Ovary (tissue), 9 donors: Measurements from ENCODE around the gene THSD4. TPM values are rescaled to one million over a fixed set of nuclear protein-coding genes. Genes with fewer than 3 reads are reported as not detected.

Experiments
- DNase-seq, 5 donors: peaks; one replicate each; pipeline ENCODE4 v3.0.0-alpha.2; 2019 to 2020
- H3K27ac ChIP-seq, 2 donors: fragments of 200-600 bp; one replicate each; pipeline versions ENCODE4 v1.5.1 to v1.8.0; 2019 to 2022
- H3K27me3 ChIP-seq: fragments of 200-600 bp; one replicate; pipeline ENCODE4 v1.8.0; 2022
- H3K36me3 ChIP-seq: fragments of 200-600 bp; sonication (generic); one replicate; pipeline ENCODE4 v1.5.1; 2019
- H3K4me1 ChIP-seq: one replicate; pipeline ENCODE4 v1.8.1; 2013; ENCODE audit warnings: mild to moderate bottlenecking, moderate library complexity; ENCODE audit not compliant: insufficient read depth
- H3K4me3 ChIP-seq: fragments of 200-600 bp; sonication (generic); one replicate; pipeline ENCODE4 v1.5.1; 2017
- H3K9me3 ChIP-seq, 2 donors: fragments of 200-600 bp in 1 of 2; sonication (generic) in 1 of 2; one replicate each; pipeline versions ENCODE4 v1.5.1 to v1.8.1; 2013 to 2019; ENCODE audit warnings: mild to moderate bottlenecking in 1 of 2, moderate library complexity in 1 of 2
- EP300 ChIP-seq: sonication (generic); formaldehyde crosslinking; IDR thresholded peaks from one replicate; pipeline ENCODE4 v1.6.1; 2017; ENCODE audit warnings: antibody characterized with exemption
- POLR2A ChIP-seq: fragments of 450-650 bp; IDR thresholded peaks from one replicate; pipeline ENCODE4 v1.6.1; 2017; ENCODE audit warnings: antibody characterized with exemption, mild to moderate bottlenecking, moderate library complexity
- WGBS, 3 donors: extraction: QIAGEN DNeasy Blood & Tissue Kit in 1 of 3; methylation state at CpG; one replicate each; pipeline versions ENCODE4 v1.1.5 to v1.1.7; 2013 to 2017; 5-methylcytosine and 5-hydroxymethylcytosine counted together
- intact Hi-C, 4 donors: fragments of 100-400 bp; cut with DNase I; formaldehyde crosslinking; loops; one replicate each; pipeline versions ENCODE4 v1.11.0 to v1.15.1; 2022 to 2023
- polyA plus RNA-seq, 2 donors: library from polyadenylated mRNA; stranded (reverse); fragments of 200-250 nt in 1 of 2; fragments of 350-450 nt in 1 of 2; fragmentation: Illumina TruSeq in 1 of 2; extraction: RNeasy Lipid Tissue Mini Kit (QIAGEN cat#74804) in 1 of 2; gene quantifications; one replicate each; pipeline ENCODE4 v1.2.3, GENCODE V29; 2013 to 2014
- total RNA-seq, 7 donors: library from RNA; depleted of rRNA in 2 of 7; stranded (reverse); fragments of >200 nt in 2 of 7; fragmentation: NEBNext Ultra II Directional in 3 of 7; extraction: Animal tissue kit (Norgen Biotek cat#: 25700) in 3 of 7; gene quantifications; one replicate each; pipeline versions ENCODE4 v1.1.0 to v1.2.4, GENCODE V29; 2016 to 2023
- TF ChIP-seq, protein P1 (sequence below), 3 donors: fragments of 450-650 bp in 2 of 3; fragments of 200-600 bp in 1 of 3; IDR thresholded peaks; one replicate each; pipeline versions ENCODE4 v1.5.1 to v1.8.0; 2016 to 2022; ENCODE audit warnings: antibody characterized with exemption in 3 of 3, mild to moderate bottlenecking in 1 of 3
- donor health status: DM: no; HTN: no; CAD: no; lungs with moderate emphysema.
- donor health status: DM: no; HTN: no; CAD: no.
- donor health status: Bipolar disorder and iron deficiency.
- donor health status: DM: yes; HTN: yes; CAD: no.
- donor health status: DM: no; HTN: no; CAD: no.
- donor health status: DM: yes; HTN: yes; CAD: no.

THSD4 gene
- total and polyA plus RNA-seq, 9 donors, result 3.2 to 53.4 (median 13.5) TPM

DNA sequence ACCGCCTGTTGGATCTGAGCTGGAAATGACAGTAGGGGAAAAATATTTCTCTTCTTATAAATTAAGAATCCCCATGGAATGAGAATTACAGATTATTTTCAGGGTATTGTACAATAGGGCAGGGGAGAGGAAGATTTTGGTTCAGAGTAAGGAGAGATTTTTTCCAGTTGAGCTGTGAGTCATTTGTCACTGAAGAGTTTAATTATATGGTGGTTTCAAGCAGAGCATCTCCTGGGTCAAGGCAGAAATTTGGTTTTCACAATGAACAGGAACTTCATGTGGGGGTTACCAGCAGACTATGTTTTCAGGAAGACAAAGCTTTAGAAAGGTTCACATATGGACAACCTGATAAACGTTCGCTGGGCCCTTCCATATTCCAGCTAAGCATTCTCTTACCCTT, 512.3 kb downstream of the THSD4 start:
- H3K27ac ChIP-seq, result no peak overlapping the region
- WGBS, 3 donors, result 84 to 91% (median 87%) methylated on average over 3 of the region's 3 CpGs

DNA sequence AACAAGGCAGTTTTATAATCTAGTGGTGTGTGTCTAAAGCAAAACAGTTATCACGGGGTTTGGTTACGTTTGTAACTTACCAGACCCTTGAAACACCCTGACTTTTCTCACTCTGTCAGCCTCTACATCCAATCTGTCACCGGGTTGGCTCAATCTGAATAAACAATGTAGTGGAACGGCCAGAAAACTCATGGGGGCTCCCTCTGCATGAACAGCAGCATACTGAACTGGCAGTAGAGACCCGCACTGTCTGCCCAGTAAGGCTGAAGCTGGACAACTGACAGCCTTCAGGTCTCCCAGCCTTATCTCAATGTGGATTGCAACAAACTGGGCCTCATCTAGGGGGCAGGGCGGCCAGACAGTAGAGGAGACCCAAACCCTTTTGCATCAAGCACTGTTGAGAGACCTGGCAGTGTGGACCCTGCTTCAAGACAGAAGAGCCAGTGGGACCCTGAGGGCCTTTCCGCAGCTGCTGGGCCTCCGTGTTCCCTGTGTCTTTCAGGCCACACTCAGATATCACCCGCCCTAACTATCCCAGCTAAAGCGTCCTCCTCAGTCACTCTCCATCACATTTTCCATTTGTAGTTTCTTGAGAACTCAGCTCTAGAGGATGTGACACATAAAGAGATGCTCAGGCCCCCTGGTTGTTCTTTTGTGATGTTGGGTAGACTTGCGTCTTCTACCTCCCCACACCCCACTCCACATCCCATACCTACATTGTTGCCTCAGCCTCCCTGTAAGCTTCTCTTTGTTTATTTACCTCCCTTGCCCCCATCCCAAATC, 513.9 kb downstream of the THSD4 start:
- 85 to 90% (median 90%) methylated on average over 10 to 11 of the region's 11 CpGs for WGBS, 3 donors
- no peak overlapping the region for H3K27ac ChIP-seq
- intact Hi-C loops, result no loop called here
- H3K4me3 ChIP-seq, result no peak overlapping the region
- DNase-seq, result no peak
- no peak for TF ChIP-seq POLR2A
- TF ChIP-seq EP300, result no peak
- TF ChIP-seq, protein P1, sequence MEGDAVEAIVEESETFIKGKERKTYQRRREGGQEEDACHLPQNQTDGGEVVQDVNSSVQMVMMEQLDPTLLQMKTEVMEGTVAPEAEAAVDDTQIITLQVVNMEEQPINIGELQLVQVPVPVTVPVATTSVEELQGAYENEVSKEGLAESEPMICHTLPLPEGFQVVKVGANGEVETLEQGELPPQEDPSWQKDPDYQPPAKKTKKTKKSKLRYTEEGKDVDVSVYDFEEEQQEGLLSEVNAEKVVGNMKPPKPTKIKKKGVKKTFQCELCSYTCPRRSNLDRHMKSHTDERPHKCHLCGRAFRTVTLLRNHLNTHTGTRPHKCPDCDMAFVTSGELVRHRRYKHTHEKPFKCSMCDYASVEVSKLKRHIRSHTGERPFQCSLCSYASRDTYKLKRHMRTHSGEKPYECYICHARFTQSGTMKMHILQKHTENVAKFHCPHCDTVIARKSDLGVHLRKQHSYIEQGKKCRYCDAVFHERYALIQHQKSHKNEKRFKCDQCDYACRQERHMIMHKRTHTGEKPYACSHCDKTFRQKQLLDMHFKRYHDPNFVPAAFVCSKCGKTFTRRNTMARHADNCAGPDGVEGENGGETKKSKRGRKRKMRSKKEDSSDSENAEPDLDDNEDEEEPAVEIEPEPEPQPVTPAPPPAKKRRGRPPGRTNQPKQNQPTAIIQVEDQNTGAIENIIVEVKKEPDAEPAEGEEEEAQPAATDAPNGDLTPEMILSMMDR (IDR thresholded peaks at IDR 0.05), result no peak
- H3K4me1 ChIP-seq, result no peaks in the 10 kb centered on the region
- no peaks in the 10 kb centered on the region for H3K36me3 ChIP-seq
- no peaks in the 10 kb centered on the region for H3K27me3 ChIP-seq
- H3K9me3 ChIP-seq, result no peaks in the 10 kb centered on the region

More for the DNA sequence above, 512.3 kb downstream of the THSD4 start:
- H3K9me3 ChIP-seq, result no peaks in the 10 kb centered on the region
- no peaks in the 10 kb centered on the region for H3K27me3 ChIP-seq
- no peaks in the 10 kb centered on the region for H3K36me3 ChIP-seq
- H3K4me3 ChIP-seq, result no peak overlapping the region
- TF ChIP-seq, protein P1 (IDR thresholded peaks at IDR 0.05), result no peak
- no peak for TF ChIP-seq POLR2A
- TF ChIP-seq EP300, result no peak
- no peak for DNase-seq
- intact Hi-C loops, result no loop called here
- H3K4me1 ChIP-seq, result no peaks in the 10 kb centered on the region

DNA sequence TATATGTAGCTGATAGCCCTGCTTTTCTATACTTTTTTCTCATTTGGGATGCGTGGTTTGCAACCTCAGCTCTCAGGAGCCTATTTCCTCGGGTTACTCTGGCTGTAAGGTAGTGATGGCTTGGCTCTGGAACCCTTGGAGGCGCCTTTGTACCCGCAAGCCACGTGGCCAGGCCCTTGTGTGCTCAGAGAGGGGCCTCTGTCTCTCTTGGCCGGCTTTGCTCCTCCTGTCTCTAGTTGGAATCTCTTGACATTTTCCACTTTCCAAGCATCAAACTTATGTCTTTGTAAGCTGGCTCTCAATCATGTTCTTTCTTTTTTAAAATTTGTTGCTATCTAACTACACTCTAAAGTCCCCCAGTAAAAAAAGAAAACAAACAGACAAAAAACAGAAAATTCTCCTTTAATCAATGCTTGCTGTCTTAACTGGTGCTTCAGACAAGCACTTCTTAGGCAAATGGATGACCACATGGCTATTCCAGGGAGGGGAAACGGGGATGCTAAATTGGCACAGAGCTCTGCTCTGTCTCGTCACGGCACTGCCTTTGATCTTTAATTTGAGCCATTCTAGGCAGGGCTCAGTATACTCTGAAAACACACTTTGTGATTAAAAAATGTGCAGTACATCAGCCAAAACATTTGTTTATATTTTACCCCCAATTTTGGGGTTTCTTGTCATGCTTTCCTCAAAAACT, 514.7 kb downstream of the THSD4 start:
- WGBS, 3 donors, result 55 to 67% (median 55%) methylated on average over 9 of the region's 9 CpGs
- intact Hi-C loops, result no loop called here
- TF ChIP-seq, protein P1 (IDR thresholded peaks at IDR 0.05), result no peak
- TF ChIP-seq POLR2A (no peak), EP300 (no peak)
- Histone ChIP-seq H3K36me3 (no peaks in the 10 kb centered on the region), H3K4me1 (no peaks in the 10 kb centered on the region), H3K27ac (no peak overlapping the region), H3K9me3 (no peaks in the 10 kb centered on the region), H3K27me3 (no peaks in the 10 kb centered on the region), H3K4me3 (no peak overlapping the region)
- no peak for DNase-seq

DNA sequence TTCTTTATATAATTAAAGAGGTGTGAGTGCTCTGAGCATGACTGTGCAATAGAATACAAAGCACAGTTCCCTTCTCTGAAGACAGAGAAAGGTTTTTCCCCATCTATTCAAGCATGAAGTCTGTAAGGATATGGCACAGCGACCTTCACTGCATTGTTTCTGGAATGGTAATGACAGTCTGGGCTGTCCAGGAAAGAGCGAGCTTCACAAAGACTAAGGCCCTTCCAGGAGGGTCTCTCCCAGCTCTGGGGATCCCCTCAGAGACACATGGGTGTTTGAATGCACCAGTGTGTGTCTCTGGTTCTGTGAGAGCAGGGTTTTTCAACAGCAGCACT, 515.2 kb downstream of the THSD4 start:
- Histone ChIP-seq H3K4me3 (no peak overlapping the region), H3K27ac (no peak overlapping the region), H3K4me1 (no peaks in the 10 kb centered on the region), H3K36me3 (no peaks in the 10 kb centered on the region), H3K9me3 (no peaks in the 10 kb centered on the region), H3K27me3 (no peaks in the 10 kb centered on the region)
- TF ChIP-seq POLR2A (no peak), EP300 (no peak)
- TF ChIP-seq, protein P1 (IDR thresholded peaks at IDR 0.05), result no peak
- no peak for DNase-seq
- WGBS, 3 donors, result 77 to 92% (median 82%) methylated on average over 2 of the region's 2 CpGs
- intact Hi-C loops, result no loop called here
